ENCODE measurements around the gene LRRC4B.
"Not testable (repeated sequence)": the region's sequence is repeated elsewhere in the genome, so short reads cannot be mapped to it uniquely, and the experiment has no call there.

The LRRC4B gene

DNA sequence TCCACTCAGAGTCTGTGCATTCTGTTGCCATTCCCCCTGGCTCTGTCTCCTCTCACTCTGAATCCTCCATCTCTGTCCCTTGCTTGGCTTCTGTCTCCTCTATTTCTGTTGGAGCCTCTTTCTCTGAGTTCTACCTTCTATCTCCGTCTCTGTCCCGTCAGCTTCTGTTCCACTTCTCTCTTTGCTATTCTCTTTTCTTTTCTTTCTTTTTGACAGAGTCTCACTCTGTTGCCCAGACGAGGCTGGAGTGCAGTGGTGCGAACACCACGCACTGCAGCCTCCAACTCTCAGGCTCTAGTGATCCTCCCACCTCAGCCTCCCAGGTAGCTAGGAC, 33.8 kb upstream of the LRRC4B start:
- TF ChIP-seq, protein P1, sequence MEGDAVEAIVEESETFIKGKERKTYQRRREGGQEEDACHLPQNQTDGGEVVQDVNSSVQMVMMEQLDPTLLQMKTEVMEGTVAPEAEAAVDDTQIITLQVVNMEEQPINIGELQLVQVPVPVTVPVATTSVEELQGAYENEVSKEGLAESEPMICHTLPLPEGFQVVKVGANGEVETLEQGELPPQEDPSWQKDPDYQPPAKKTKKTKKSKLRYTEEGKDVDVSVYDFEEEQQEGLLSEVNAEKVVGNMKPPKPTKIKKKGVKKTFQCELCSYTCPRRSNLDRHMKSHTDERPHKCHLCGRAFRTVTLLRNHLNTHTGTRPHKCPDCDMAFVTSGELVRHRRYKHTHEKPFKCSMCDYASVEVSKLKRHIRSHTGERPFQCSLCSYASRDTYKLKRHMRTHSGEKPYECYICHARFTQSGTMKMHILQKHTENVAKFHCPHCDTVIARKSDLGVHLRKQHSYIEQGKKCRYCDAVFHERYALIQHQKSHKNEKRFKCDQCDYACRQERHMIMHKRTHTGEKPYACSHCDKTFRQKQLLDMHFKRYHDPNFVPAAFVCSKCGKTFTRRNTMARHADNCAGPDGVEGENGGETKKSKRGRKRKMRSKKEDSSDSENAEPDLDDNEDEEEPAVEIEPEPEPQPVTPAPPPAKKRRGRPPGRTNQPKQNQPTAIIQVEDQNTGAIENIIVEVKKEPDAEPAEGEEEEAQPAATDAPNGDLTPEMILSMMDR (IDR thresholded peaks at IDR 0.05; ENCODE audit: poor library complexity, severe bottlenecking), result no peak
- H3K9me3 ChIP-seq (ENCODE audit: severe bottlenecking), result no peaks in the 10 kb centered on the region
- H3K36me3 ChIP-seq (ENCODE audit: low read depth), result no peaks in the 10 kb centered on the region
- no peak overlapping the region for H3K27ac ChIP-seq (ENCODE audit: poor library complexity, severe bottlenecking)
- no peak for ATAC-seq (ENCODE audit: low read depth)
- no peaks in the 10 kb centered on the region for H3K4me1 ChIP-seq (ENCODE audit: insufficient read depth, poor library complexity, severe bottlenecking)
- no peak for DNase-seq (ENCODE audit: low spot score)
- peaks cover 16% of the 10 kb centered on the region for H3K27me3 ChIP-seq (ENCODE audit: insufficient read depth, poor library complexity, severe bottlenecking)
- H3K4me3 ChIP-seq (ENCODE audit: severe bottlenecking), result no peak overlapping the region

DNA sequence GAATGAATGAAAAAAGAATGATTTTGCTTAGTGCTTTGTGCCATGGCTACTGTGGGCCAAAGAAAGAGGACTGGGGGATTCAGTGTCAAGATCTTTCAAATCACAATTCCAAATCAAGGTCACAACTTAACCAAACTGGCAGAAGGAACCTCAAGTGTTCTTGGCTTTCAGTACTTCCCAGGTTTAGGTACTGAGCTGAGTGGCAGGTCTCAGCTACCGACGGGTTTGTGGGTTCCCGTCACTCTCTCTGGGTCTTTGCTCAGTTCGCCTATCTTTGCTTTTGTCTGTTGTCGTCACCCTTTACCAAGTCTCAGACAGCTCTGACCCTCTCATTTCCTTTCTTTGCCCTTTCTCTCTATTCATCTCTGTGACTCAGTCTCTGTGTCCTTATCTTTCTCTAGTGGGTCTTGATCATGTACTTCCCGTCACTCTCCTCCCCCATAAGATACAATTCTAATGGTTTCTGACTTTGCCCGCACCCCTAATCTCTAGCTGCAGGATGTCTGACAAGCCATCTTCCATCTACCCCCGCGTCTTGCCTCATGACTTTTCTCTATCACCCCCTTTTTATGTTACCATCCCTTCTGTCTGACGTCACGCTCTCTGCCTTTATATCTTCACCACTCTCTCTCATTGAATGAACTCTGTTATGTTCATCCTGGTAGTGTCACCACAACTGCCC, 33.3 kb upstream of the LRRC4B start:
- no peaks in the 10 kb centered on the region for H3K36me3 ChIP-seq (ENCODE audit: low read depth)
- no peak overlapping the region for H3K27ac ChIP-seq (ENCODE audit: poor library complexity, severe bottlenecking)
- H3K9me3 ChIP-seq (ENCODE audit: severe bottlenecking), result no peaks in the 10 kb centered on the region
- ATAC-seq (ENCODE audit: low read depth) (no peak), DNase-seq (ENCODE audit: low spot score) (no peak)
- peaks cover 16% of the 10 kb centered on the region for H3K27me3 ChIP-seq (ENCODE audit: insufficient read depth, poor library complexity, severe bottlenecking)
- TF ChIP-seq, protein P1 (IDR thresholded peaks at IDR 0.05; ENCODE audit: poor library complexity, severe bottlenecking), result no peak
- H3K4me1 ChIP-seq (ENCODE audit: insufficient read depth, poor library complexity, severe bottlenecking), result no peaks in the 10 kb centered on the region
- H3K4me3 ChIP-seq (ENCODE audit: severe bottlenecking), result no peak overlapping the region

DNA sequence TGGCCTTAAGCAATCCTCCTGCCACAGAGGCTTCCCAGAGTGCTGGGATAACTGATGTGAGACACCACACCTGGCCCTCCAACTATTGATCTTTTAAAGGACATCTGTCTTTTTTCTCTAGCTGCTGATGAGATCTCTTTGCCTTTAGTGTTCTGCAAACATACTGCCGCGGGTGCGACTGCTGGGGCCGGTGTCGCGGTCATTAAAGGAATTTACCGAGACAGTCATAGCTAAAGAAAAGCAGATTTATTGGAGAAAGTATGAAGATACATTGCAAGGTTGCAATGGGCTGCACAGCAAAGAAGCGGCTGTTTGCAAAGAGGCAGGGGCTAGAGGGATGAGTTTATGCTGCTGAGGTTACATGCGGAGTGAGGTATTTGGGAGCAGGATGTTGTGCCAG, 31.2 kb upstream of the LRRC4B start:
- H3K4me3 ChIP-seq (ENCODE audit: severe bottlenecking), result no peak overlapping the region
- no peak for ATAC-seq (ENCODE audit: low read depth)
- TF ChIP-seq, protein P1 (IDR thresholded peaks at IDR 0.05; ENCODE audit: poor library complexity, severe bottlenecking), result no peak
- H3K27me3 ChIP-seq (ENCODE audit: insufficient read depth, poor library complexity, severe bottlenecking), result peaks cover 16% of the 10 kb centered on the region
- no peaks in the 10 kb centered on the region for H3K9me3 ChIP-seq (ENCODE audit: severe bottlenecking)
- H3K36me3 ChIP-seq (ENCODE audit: low read depth), result no peaks in the 10 kb centered on the region
- no peaks in the 10 kb centered on the region for H3K4me1 ChIP-seq (ENCODE audit: insufficient read depth, poor library complexity, severe bottlenecking)
- H3K27ac ChIP-seq (ENCODE audit: poor library complexity, severe bottlenecking), result no peak overlapping the region
- no peak for DNase-seq (ENCODE audit: low spot score)

DNA sequence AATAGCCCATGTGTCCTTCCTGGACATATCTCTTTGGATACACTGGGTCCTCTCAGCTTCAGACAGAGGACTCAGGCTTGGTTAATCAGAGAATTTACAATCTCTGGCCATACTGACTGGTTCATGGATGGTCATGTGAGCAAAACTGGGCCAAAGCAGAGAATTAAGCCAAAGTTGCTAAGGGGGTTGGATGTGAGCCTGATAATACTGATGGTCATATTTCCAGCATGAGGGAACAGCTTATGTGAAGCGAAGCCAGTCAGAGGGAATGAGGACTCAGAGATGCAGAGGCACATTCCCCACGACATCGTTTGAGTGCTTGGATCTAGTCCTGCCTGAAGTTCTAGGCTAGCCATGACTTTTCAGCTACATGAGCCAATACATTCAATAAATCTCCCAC, 22.0 kb upstream of the LRRC4B start:
- no peaks in the 10 kb centered on the region for H3K4me1 ChIP-seq (ENCODE audit: insufficient read depth, poor library complexity, severe bottlenecking)
- H3K9me3 ChIP-seq (ENCODE audit: severe bottlenecking), result no peaks in the 10 kb centered on the region
- ATAC-seq (ENCODE audit: low read depth), result no peak
- no peaks in the 10 kb centered on the region for H3K27me3 ChIP-seq (ENCODE audit: insufficient read depth, poor library complexity, severe bottlenecking)
- no peak overlapping the region for H3K4me3 ChIP-seq (ENCODE audit: severe bottlenecking)
- DNase-seq (ENCODE audit: low spot score), result no peak
- TF ChIP-seq, protein P1 (IDR thresholded peaks at IDR 0.05; ENCODE audit: poor library complexity, severe bottlenecking), result no peak
- H3K27ac ChIP-seq (ENCODE audit: poor library complexity, severe bottlenecking), result no peak overlapping the region
- H3K36me3 ChIP-seq (ENCODE audit: low read depth), result no peaks in the 10 kb centered on the region

DNA sequence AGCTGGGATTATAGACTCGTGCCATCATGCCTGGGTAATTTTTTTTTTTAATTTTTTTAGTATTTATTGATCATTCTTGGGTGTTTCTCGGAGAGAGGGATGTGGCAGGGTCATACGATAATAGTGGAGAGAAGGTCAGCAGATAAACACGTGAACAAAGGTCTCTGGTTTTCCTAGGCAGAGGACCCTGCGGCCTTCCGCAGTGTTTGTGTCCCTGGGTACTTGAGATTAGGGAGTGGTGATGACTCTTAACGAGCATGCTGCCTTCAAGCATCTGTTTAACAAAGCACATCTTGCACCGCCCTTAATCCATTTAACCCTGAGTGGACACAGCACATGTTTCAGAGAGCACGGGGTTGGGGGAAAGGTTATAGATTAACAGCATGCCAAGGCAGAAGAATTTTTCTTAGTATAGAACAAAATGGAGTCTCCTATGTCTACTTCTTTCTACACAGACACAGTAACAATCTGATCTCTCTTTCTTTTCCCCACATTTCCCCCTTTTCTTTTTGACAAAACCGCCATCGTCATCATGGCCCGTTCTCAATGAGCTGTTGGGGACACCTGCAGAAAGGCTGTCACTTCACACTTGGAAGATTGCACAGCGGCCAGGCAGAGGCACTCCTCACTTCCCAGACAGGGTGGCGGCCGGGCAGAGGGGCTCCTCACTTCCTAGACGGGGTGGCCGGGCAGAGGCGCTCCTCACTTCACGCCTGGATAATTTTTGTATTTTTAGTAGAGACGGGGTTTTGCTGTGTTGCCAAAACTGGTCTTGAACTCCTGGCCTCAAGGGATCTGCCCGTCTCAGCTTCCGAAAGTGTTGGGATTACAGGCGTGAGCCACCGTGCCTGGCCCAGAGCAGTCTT, 13.8 kb upstream of the LRRC4B start:
- H3K9me3 ChIP-seq (ENCODE audit: severe bottlenecking); H3K4me3 ChIP-seq (ENCODE audit: severe bottlenecking); H3K36me3 ChIP-seq (ENCODE audit: low read depth); H3K27ac ChIP-seq (ENCODE audit: poor library complexity, severe bottlenecking); H3K27me3 ChIP-seq (ENCODE audit: insufficient read depth, poor library complexity, severe bottlenecking); ATAC-seq (ENCODE audit: low read depth); DNase-seq (ENCODE audit: low spot score); H3K4me1 ChIP-seq (ENCODE audit: insufficient read depth, poor library complexity, severe bottlenecking): not testable (repeated sequence)

All from RWPE2 (cell line).